T-helper 22 cell (primary cell): ENCODE results near the gene HIVEP2.
"Not testable (repeated sequence)": the region's sequence is repeated elsewhere in the genome, so short reads cannot be mapped to it uniquely, and the experiment has no call there.

Source experiments
- DNase-seq: peaks from one replicate; pipeline ENCODE4 v3.0.0-alpha.2; 2020; ENCODE audit warnings: low read depth

HIVEP2 gene

GRCh38 chr6:142945049-142945445 lies at the start of gene HIVEP2:
Gene HIVEP2, minus strand, starts transcription at chr6:142945176. Its CDS starts 170,438 bp downstream, at chr6:142774738.
- DNase-seq = peak; percentile 86

- no peak for DNase-seq
Measured at GRCh38 chr6:142993977-142994376, 49.0 kb upstream of the HIVEP2 start.

- DNase-seq = no peak
Measured at GRCh38 chr6:142987490-142987889, 42.5 kb upstream of the HIVEP2 start.

- no peak for DNase-seq
Measured at GRCh38 chr6:142985281-142985680, 40.3 kb upstream of the HIVEP2 start.

- no peak for DNase-seq
Measured at GRCh38 chr6:142984386-142984785, 39.4 kb upstream of the HIVEP2 start.

- DNase-seq = no peak
Measured at GRCh38 chr6:142975365-142975764, 30.4 kb upstream of the HIVEP2 start.

GRCh38 chr6:142970941-142971340 lies 26.0 kb upstream of the HIVEP2 start:
- DNase-seq = not testable (repeated sequence)

- no peak for DNase-seq
Measured at GRCh38 chr6:142968601-142969000, 23.6 kb upstream of the HIVEP2 start.

GRCh38 chr6:142966294-142966693 lies 21.3 kb upstream of the HIVEP2 start:
- no peak for DNase-seq

GRCh38 chr6:142965164-142965563 lies 20.2 kb upstream of the HIVEP2 start:
- no peak for DNase-seq

GRCh38 chr6:142960098-142960497 lies 15.1 kb upstream of the HIVEP2 start:
- no peak for DNase-seq

GRCh38 chr6:142958343-142958742 lies 13.4 kb upstream of the HIVEP2 start:
- DNase-seq = no peak

- no peak for DNase-seq
Measured at GRCh38 chr6:142956726-142957125, 11.8 kb upstream of the HIVEP2 start.

GRCh38 chr6:142954844-142955243 lies 9.9 kb upstream of the HIVEP2 start:
- no peak for DNase-seq

GRCh38 chr6:142953373-142954273 lies 8.6 kb upstream of the HIVEP2 start:
- DNase-seq = no peak

GRCh38 chr6:142952614-142953013 lies 7.6 kb upstream of the HIVEP2 start:
- no peak for DNase-seq

GRCh38 chr6:142950291-142950690 lies 5.3 kb upstream of the HIVEP2 start:
- no peak for DNase-seq

- no peak for DNase-seq
Measured at GRCh38 chr6:142947714-142948480, 2.9 kb upstream of the HIVEP2 start.

GRCh38 chr6:142946924-142947713 lies 2.1 kb upstream of the HIVEP2 start:
- peak; percentile 85 for DNase-seq

- DNase-seq = peak; percentile 96
Measured at GRCh38 chr6:142946181-142946923, 1.4 kb upstream of the HIVEP2 start.

- peak; percentile 61 for DNase-seq
Measured at GRCh38 chr6:142945446-142946180, 637 bp upstream of the HIVEP2 start.
